Right lobe of liver (tissue), 4 donors: ENCODE measurements around the gene HMGB2.

Experiments used
- POLR2A ChIP-seq: fragments of 450-650 bp; IDR thresholded peaks from one replicate; pipeline ENCODE4 v1.6.1; 2017; ENCODE audit warnings: antibody characterized with exemption, mild to moderate bottlenecking
- TF ChIP-seq, protein P1 (sequence below), 4 donors: fragments of 200-600 bp in 3 of 4; fragments of 450-650 bp in 1 of 4; IDR thresholded peaks; one replicate each; pipeline versions ENCODE4 v1.5.1 to v1.8.0; 2016 to 2022; ENCODE audit warnings: antibody characterized with exemption in 4 of 4, mild to moderate bottlenecking in 2 of 4
- donor health status: DM: no; HTN: no; CAD: no.
- donor health status: DM: no; HTN: no; CAD: no.
- donor health status: DM: no; HTN: yes; CAD: no.

GRCh38 chr4:173318240-173318639, 15.9 kb downstream of the HMGB2 start:
- TF ChIP-seq, protein P1, sequence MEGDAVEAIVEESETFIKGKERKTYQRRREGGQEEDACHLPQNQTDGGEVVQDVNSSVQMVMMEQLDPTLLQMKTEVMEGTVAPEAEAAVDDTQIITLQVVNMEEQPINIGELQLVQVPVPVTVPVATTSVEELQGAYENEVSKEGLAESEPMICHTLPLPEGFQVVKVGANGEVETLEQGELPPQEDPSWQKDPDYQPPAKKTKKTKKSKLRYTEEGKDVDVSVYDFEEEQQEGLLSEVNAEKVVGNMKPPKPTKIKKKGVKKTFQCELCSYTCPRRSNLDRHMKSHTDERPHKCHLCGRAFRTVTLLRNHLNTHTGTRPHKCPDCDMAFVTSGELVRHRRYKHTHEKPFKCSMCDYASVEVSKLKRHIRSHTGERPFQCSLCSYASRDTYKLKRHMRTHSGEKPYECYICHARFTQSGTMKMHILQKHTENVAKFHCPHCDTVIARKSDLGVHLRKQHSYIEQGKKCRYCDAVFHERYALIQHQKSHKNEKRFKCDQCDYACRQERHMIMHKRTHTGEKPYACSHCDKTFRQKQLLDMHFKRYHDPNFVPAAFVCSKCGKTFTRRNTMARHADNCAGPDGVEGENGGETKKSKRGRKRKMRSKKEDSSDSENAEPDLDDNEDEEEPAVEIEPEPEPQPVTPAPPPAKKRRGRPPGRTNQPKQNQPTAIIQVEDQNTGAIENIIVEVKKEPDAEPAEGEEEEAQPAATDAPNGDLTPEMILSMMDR (IDR thresholded peaks at IDR 0.05), result no peak
- no peak for TF ChIP-seq POLR2A
